ENCODE measurements around the gene PLXNA4. TPM values are rescaled to one million over a fixed set of nuclear protein-coding genes. Genes with fewer than 3 reads are reported as not detected.

The PLXNA4 gene
- total RNA-seq, 1 experiment from 2014 or later, result 0.10 TPM

DNA sequence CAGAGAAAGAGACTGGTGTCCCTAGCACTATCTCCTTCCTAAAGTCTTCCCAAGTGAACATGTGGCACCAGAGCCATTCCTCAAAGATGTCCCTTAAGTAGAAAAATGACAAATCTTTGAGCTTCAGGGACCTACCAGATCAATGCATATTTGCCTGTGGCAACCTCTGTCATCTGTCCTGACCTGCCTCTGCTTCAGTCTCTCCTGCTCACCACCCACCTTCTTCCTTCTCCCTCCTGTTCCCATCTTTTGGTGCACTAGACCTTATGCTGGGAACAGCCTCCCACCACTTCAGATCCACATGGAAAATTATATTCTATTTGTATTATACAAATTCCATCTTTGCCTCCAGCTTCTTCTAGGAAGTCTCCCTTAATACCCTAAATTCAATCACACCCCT lies 386.4 kb downstream of the PLXNA4 start:
- Histone ChIP-seq H3K36me3 (ENCODE audit: control insufficient read depth, insufficient read depth, low read length) (no peaks in the 10 kb centered on the region), H3K9me3 (ENCODE audit: control insufficient read depth, insufficient read depth, low read depth, low read length) (no peaks in the 10 kb centered on the region), H3K4me3 (ENCODE audit: low read depth in 2 of 2, low read length in 2 of 2) (no peak overlapping the region), H3K4me1 (ENCODE audit: control insufficient read depth, insufficient read depth, low read length) (no peaks in the 10 kb centered on the region), H3K27ac (ENCODE audit: low read length) (no peak overlapping the region), H3K27me3 (ENCODE audit: control insufficient read depth, insufficient read depth, low read length) (no peaks in the 10 kb centered on the region; the same call in 1 of the 2 replicates)
- in situ Hi-C loops (cut with HindIII; ENCODE audit: low pct_unique_long_range_greater_than_20kb, low sequenced_read_pairs), result no loop called here
- POLR2A ChIA-PET, result no interaction called here
- no TSS peak for BruUV-seq (replicated peaks)
- DNase-seq (ENCODE audit: low read depth, low spot score) (no peak), ATAC-seq (no peak)
- CTCF ChIA-PET, result no interaction called here
- intact Hi-C loops (cut with micrococcal nuclease; ENCODE audit: unreplicated experiment), result no loop called here
- TF ChIP-seq SIN3A (IDR thresholded peaks at IDR 0.05; ENCODE audit: borderline replicate concordance, insufficient read depth, low read depth, low read length) (no peak), TCF7L2 (IDR thresholded peaks at IDR 0.05; ENCODE audit: low read depth, low read length) (no peak), POLR2AphosphoS5 (IDR thresholded peaks at IDR 0.05; ENCODE audit: low read depth, low read length) (no peak)
- TF ChIP-seq, protein P1, sequence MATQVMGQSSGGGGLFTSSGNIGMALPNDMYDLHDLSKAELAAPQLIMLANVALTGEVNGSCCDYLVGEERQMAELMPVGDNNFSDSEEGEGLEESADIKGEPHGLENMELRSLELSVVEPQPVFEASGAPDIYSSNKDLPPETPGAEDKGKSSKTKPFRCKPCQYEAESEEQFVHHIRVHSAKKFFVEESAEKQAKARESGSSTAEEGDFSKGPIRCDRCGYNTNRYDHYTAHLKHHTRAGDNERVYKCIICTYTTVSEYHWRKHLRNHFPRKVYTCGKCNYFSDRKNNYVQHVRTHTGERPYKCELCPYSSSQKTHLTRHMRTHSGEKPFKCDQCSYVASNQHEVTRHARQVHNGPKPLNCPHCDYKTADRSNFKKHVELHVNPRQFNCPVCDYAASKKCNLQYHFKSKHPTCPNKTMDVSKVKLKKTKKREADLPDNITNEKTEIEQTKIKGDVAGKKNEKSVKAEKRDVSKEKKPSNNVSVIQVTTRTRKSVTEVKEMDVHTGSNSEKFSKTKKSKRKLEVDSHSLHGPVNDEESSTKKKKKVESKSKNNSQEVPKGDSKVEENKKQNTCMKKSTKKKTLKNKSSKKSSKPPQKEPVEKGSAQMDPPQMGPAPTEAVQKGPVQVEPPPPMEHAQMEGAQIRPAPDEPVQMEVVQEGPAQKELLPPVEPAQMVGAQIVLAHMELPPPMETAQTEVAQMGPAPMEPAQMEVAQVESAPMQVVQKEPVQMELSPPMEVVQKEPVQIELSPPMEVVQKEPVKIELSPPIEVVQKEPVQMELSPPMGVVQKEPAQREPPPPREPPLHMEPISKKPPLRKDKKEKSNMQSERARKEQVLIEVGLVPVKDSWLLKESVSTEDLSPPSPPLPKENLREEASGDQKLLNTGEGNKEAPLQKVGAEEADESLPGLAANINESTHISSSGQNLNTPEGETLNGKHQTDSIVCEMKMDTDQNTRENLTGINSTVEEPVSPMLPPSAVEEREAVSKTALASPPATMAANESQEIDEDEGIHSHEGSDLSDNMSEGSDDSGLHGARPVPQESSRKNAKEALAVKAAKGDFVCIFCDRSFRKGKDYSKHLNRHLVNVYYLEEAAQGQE (IDR thresholded peaks at IDR 0.05; ENCODE audit: insufficient read depth in 1 of 2, low read depth in 2 of 2, low read length in 1 of 2), result no peak
- TF ChIP-seq, protein P2, sequence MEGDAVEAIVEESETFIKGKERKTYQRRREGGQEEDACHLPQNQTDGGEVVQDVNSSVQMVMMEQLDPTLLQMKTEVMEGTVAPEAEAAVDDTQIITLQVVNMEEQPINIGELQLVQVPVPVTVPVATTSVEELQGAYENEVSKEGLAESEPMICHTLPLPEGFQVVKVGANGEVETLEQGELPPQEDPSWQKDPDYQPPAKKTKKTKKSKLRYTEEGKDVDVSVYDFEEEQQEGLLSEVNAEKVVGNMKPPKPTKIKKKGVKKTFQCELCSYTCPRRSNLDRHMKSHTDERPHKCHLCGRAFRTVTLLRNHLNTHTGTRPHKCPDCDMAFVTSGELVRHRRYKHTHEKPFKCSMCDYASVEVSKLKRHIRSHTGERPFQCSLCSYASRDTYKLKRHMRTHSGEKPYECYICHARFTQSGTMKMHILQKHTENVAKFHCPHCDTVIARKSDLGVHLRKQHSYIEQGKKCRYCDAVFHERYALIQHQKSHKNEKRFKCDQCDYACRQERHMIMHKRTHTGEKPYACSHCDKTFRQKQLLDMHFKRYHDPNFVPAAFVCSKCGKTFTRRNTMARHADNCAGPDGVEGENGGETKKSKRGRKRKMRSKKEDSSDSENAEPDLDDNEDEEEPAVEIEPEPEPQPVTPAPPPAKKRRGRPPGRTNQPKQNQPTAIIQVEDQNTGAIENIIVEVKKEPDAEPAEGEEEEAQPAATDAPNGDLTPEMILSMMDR (IDR thresholded peaks at IDR 0.05), result no peak

DNA sequence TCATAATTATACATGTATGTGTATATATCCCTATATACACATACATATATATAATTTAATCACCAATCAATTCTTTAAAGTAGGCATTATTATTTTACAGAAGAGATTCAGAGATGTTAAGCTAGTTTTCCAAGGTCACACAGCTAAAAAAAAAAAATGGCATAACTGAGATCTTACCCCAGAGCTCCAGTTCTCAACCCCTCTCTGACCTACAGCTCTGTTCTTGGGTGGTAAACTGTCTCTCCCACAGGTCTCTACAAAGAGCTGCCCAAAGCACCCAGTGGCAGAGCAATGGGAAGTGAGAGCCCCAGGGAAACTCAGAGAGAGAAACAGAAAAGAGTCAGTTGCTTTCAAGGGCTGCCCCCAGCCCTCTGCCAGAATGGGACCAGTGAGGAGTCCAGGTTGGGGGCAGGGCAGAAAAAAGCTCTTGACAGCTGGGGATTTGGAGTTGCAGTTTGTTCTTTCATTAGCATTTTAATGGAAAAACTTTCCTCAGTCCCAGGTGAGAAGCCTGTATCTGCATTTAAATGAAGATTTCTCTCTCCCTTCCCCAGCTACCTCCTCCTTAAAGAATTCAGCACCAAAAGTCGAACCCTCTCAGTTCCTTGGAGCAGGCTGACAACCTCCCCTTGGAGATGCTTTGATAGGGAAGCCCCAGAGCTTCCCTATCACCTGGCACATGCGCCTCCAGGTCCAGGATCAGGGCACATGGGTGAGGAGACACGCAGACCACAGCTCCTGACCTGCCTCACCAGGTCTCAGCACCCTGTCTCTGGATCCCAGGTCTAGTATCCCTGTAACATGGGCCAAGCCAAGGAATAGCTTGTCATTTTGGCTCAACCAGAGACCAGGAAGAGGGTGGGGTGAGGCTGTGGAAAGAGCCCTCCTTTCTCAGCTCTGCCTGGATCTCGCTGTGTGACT lies 388.1 kb downstream of the PLXNA4 start:
- Histone ChIP-seq H3K4me3 (ENCODE audit: low read depth in 2 of 2, low read length in 2 of 2) (no peak overlapping the region), H3K27ac (ENCODE audit: low read length) (no peak overlapping the region), H3K9me3 (ENCODE audit: control insufficient read depth, insufficient read depth, low read depth, low read length) (no peaks in the 10 kb centered on the region), H3K4me1 (ENCODE audit: control insufficient read depth, insufficient read depth, low read length) (no peaks in the 10 kb centered on the region), H3K36me3 (ENCODE audit: control insufficient read depth, insufficient read depth, low read length) (no peaks in the 10 kb centered on the region), H3K27me3 (ENCODE audit: control insufficient read depth, insufficient read depth, low read length) (no peaks in the 10 kb centered on the region; the same call in 1 of the 2 replicates)
- no peak for DNase-seq (ENCODE audit: low read depth, low spot score)
- in situ Hi-C loops (cut with HindIII; ENCODE audit: low pct_unique_long_range_greater_than_20kb, low sequenced_read_pairs), result no loop called here
- ChIA-PET POLR2A (no interaction called here), CTCF (no interaction called here)
- BruUV-seq (replicated peaks), result no TSS peak
- TF ChIP-seq, protein P1 (IDR thresholded peaks at IDR 0.05; ENCODE audit: insufficient read depth in 1 of 2, low read depth in 2 of 2, low read length in 1 of 2), result no peak
- TF ChIP-seq TCF7L2 (IDR thresholded peaks at IDR 0.05; ENCODE audit: low read depth, low read length) (no peak), SIN3A (IDR thresholded peaks at IDR 0.05; ENCODE audit: borderline replicate concordance, insufficient read depth, low read depth, low read length) (no peak), POLR2AphosphoS5 (IDR thresholded peaks at IDR 0.05; ENCODE audit: low read depth, low read length) (no peak)
- TF ChIP-seq, protein P2 (IDR thresholded peaks at IDR 0.05), result no peak
- intact Hi-C loops (cut with micrococcal nuclease; ENCODE audit: unreplicated experiment), result no loop called here
- ATAC-seq, result no peak

Data from Panc1 (cell line).